Esophagus (tissue), 2 donors: ENCODE measurements around the gene ATF2. TPM values are rescaled to one million over a fixed set of nuclear protein-coding genes. Genes with fewer than 3 reads are reported as not detected.
A peak's percentile ranks its signal among the peaks of the same experiment; 100 is the strongest.

Experiments
- H3K27ac ChIP-seq, 2 donors: one replicate each; pipeline ENCODE4 v1.5.1; 2013; ENCODE audit warnings: low read depth in 2 of 2, mild to moderate bottlenecking in 2 of 2, inconsistent platforms in 1 of 2, low read length in 1 of 2, moderate library complexity in 1 of 2
- H3K27me3 ChIP-seq, 2 donors: one replicate each; pipeline ENCODE4 v1.6.1; 2013; ENCODE audit warnings: low read length in 2 of 2, control low read depth in 1 of 2, mild to moderate bottlenecking in 1 of 2; ENCODE audit not compliant: insufficient read depth in 2 of 2, control insufficient read depth in 1 of 2
- H3K36me3 ChIP-seq, 2 donors: one replicate each; pipeline ENCODE4 v1.6.1; 2013; ENCODE audit warnings: low read length in 1 of 2; ENCODE audit not compliant: control insufficient read depth in 2 of 2, insufficient read depth in 2 of 2
- H3K4me1 ChIP-seq, 2 donors: one replicate each; pipeline ENCODE4 v1.6.1; 2013; ENCODE audit warnings: low read length in 1 of 2; ENCODE audit not compliant: control insufficient read depth in 2 of 2, insufficient read depth in 2 of 2
- H3K4me3 ChIP-seq, 2 donors: one replicate each; pipeline ENCODE4 v1.5.1; 2013; ENCODE audit warnings: low read length in 2 of 2, mild to moderate bottlenecking in 2 of 2, low read depth in 1 of 2, moderate library complexity in 1 of 2
- H3K9me3 ChIP-seq, 2 donors: one replicate each; pipeline ENCODE4 v1.6.1; 2013; ENCODE audit warnings: mild to moderate bottlenecking in 2 of 2, low read depth in 1 of 2, low read length in 1 of 2, moderate library complexity in 1 of 2; ENCODE audit not compliant: control insufficient read depth in 2 of 2, insufficient read depth in 1 of 2
- WGBS, 2 donors: extraction: QIAGEN DNeasy Blood & Tissue Kit; methylation state at CpG; one replicate each; pipeline ENCODE4 v1.1.7; 2013; 5-methylcytosine and 5-hydroxymethylcytosine counted together
- polyA plus RNA-seq, 2 donors: library from polyadenylated mRNA; stranded (reverse); fragments of 200-250 nt; gene quantifications; one replicate each; pipeline ENCODE4 v1.2.3, GENCODE V29; 2013
- donor health status: healthy with polysubstance abuse.
- donor health status: Bipolar disorder and iron deficiency.

The ATF2 gene
- polyA plus RNA-seq, 2 donors, result 6.8 to 8.1 TPM

- Histone ChIP-seq H3K27ac (peak overlapping the region; percentile 90 to 98), H3K27me3 (no peaks in the 10 kb centered on the region), H3K9me3 (no peaks in the 10 kb centered on the region), H3K4me1 (no peaks in the 10 kb centered on the region), H3K36me3 (no peaks in the 10 kb centered on the region), H3K4me3 (peak overlapping the region; percentile 86 to 97)
- WGBS, 2 donors, result 0% methylated on average over 30 to 32 of the region's 32 CpGs
These were observed 769 bp downstream of the ATF2 start for GRCh38 chr2:175167076-175167791.

DNA sequence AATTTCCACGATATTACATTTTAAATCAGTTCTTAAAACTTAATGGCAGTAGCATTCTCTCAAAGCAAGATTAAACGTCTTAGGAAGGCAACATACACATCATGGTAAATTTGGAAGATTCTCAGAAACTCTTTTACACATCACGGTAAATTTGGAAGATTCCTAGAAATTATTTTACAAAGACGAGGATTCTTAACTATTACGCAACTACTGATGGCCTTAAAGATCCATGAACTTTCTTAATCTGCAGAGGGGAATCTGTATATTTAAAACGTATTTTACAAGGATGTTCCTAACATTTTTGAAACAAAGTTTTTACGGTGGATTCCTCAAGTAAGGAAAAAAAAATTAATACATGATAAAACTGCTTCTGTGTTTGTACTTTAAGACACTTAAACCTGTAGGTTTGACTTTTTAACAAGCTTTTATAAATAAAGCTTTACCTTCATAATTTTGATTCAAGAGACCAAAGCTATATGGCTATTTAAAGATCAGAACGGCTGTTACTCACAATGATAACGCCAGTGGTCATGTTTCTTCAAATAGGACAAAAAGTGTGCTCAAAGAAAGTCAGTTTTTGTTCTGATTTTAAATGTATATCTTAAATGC is 1.7 kb downstream of the ATF2 start:
- no peaks in the 10 kb centered on the region for H3K4me1 ChIP-seq
- 37 to 43% methylated on average over 9 of the region's 9 CpGs for WGBS, 2 donors
- H3K27me3 ChIP-seq, result no peaks in the 10 kb centered on the region
- no peaks in the 10 kb centered on the region for H3K36me3 ChIP-seq
- H3K9me3 ChIP-seq, result no peaks in the 10 kb centered on the region
- no peak overlapping the region for H3K27ac ChIP-seq
- H3K4me3 ChIP-seq, result no peak overlapping the region

- Histone ChIP-seq H3K36me3 (no peaks in the 10 kb centered on the region), H3K27me3 (no peaks in the 10 kb centered on the region), H3K4me1 (no peaks in the 10 kb centered on the region), H3K4me3 (no peak overlapping the region), H3K27ac (no peak overlapping the region), H3K9me3 (no peaks in the 10 kb centered on the region)
- 95 to 96% methylated on average over 8 of the region's 8 CpGs for WGBS, 2 donors
These were observed 3.8 kb downstream of the ATF2 start for GRCh38 chr2:175164235-175164634.

- Histone ChIP-seq H3K4me1 (peaks cover 0 to 3% of the 10 kb centered on the region in 2 donors), H3K9me3 (no peaks in the 10 kb centered on the region), H3K27ac (no peak overlapping the region), H3K4me3 (no peak overlapping the region), H3K36me3 (no peaks in the 10 kb centered on the region), H3K27me3 (no peaks in the 10 kb centered on the region)
- WGBS, 2 donors, result 87 to 95% methylated on average over 4 of the region's 4 CpGs
These were observed 9.1 kb downstream of the ATF2 start for GRCh38 chr2:175158894-175159293.

GRCh38 chr2:175156534-175156933 is 11.5 kb downstream of the ATF2 start:
- WGBS, 2 donors, result 75% methylated on average over 5 of the region's 5 CpGs
- H3K36me3 ChIP-seq, result no peaks in the 10 kb centered on the region
- H3K9me3 ChIP-seq, result no peaks in the 10 kb centered on the region
- H3K4me1 ChIP-seq, result peaks cover 0 to 3% of the 10 kb centered on the region in 2 donors
- no peak overlapping the region for H3K4me3 ChIP-seq
- no peaks in the 10 kb centered on the region for H3K27me3 ChIP-seq
- no peak overlapping the region for H3K27ac ChIP-seq

GRCh38 chr2:175154661-175155082 is 13.3 kb downstream of the ATF2 start:
- H3K36me3 ChIP-seq, result no peaks in the 10 kb centered on the region
- H3K27me3 ChIP-seq, result no peaks in the 10 kb centered on the region
- H3K4me1 ChIP-seq, result peaks cover 0 to 3% of the 10 kb centered on the region in 2 donors
- H3K4me3 ChIP-seq, result no peak overlapping the region
- no peaks in the 10 kb centered on the region for H3K9me3 ChIP-seq
- no peak overlapping the region for H3K27ac ChIP-seq

GRCh38 chr2:175152242-175152641 is 15.8 kb downstream of the ATF2 start:
- H3K27ac ChIP-seq, result no peak overlapping the region
- no peaks in the 10 kb centered on the region for H3K9me3 ChIP-seq
- no peaks in the 10 kb centered on the region for H3K27me3 ChIP-seq
- H3K36me3 ChIP-seq, result no peaks in the 10 kb centered on the region
- peaks cover 0 to 3% of the 10 kb centered on the region in 2 donors for H3K4me1 ChIP-seq
- 59 to 62% methylated on average over 2 of the region's 2 CpGs for WGBS, 2 donors
- no peak overlapping the region for H3K4me3 ChIP-seq

GRCh38 chr2:175151791-175152190 is 16.2 kb downstream of the ATF2 start:
- H3K9me3 ChIP-seq, result no peaks in the 10 kb centered on the region
- no peaks in the 10 kb centered on the region for H3K27me3 ChIP-seq
- no peaks in the 10 kb centered on the region for H3K36me3 ChIP-seq
- H3K4me3 ChIP-seq, result no peak overlapping the region
- WGBS, 2 donors, result 77 to 79% methylated on average over 1 of the region's 1 CpG
- H3K4me1 ChIP-seq, result peaks cover 0 to 3% of the 10 kb centered on the region in 2 donors
- no peak overlapping the region for H3K27ac ChIP-seq

GRCh38 chr2:175147186-175147585 is 20.8 kb downstream of the ATF2 start:
- no peaks in the 10 kb centered on the region for H3K4me1 ChIP-seq
- H3K9me3 ChIP-seq, result no peaks in the 10 kb centered on the region
- WGBS, 2 donors, result 70 to 74% methylated on average over 4 of the region's 4 CpGs
- H3K27me3 ChIP-seq, result no peaks in the 10 kb centered on the region
- H3K36me3 ChIP-seq, result no peaks in the 10 kb centered on the region
- no peak overlapping the region for H3K4me3 ChIP-seq
- H3K27ac ChIP-seq, result no peak overlapping the region

GRCh38 chr2:175143678-175144077 is 24.3 kb downstream of the ATF2 start:
- Histone ChIP-seq H3K4me3 (no peak overlapping the region), H3K4me1 (no peaks in the 10 kb centered on the region), H3K36me3 (no peaks in the 10 kb centered on the region), H3K27ac (no peak overlapping the region), H3K9me3 (no peaks in the 10 kb centered on the region), H3K27me3 (no peaks in the 10 kb centered on the region)
- 96 to 98% methylated on average over 2 of the region's 2 CpGs for WGBS, 2 donors
